Measurements from ENCODE around the gene RAD51. TPM values are rescaled to one million over a fixed set of nuclear protein-coding genes. Genes with fewer than 3 reads are reported as not detected.

The RAD51 gene
- total and polyA plus RNA-seq, 9 of the 15 experiments (the other 6 are each of a cell fraction or from before 2014, with no cell fraction given) = 16.0 to 63.8 (median 34.6) TPM

- TF ChIP-seq NFXL1 (CRISPR knock-in tag; IDR thresholded peaks at IDR 0.05) (no peak), ZNF584 (CRISPR knock-in tag; IDR thresholded peaks at IDR 0.05; ENCODE audit: low read depth) (no peak), UBTF (IDR thresholded peaks at IDR 0.05; ENCODE audit: borderline replicate concordance in 1 of 2, low read depth in 2 of 2, low read length in 2 of 2) (no peak; a peak in 1 of 4 replicates), TAF9B (IDR thresholded peaks at IDR 0.05; ENCODE audit: partially characterized antibody) (peak; percentile 79), ID3 (CRISPR knock-in tag; IDR thresholded peaks at IDR 0.05) (no peak), ID3 (tag; IDR thresholded peaks at IDR 0.05) (0 out of 2 replicates have a peak, but pooled peaks have one; percentile 67), C11orf30 (IDR thresholded peaks at IDR 0.05; ENCODE audit: low read depth) (no peak), MCM5 (IDR thresholded peaks at IDR 0.05; ENCODE audit: low read depth) (no peak), ZNF395 (CRISPR knock-in tag; IDR thresholded peaks at IDR 0.05) (peak; percentile 72; the same call in 1 of the 2 replicates), TBP (optimal IDR thresholded peaks at IDR 0.05; ENCODE audit: low read depth, low read length) (peak; percentile 50), ZBTB12 (CRISPR knock-in tag; IDR thresholded peaks at IDR 0.05) (peak; percentile 43; the same call in 1 of the 2 replicates), TEAD4 (IDR thresholded peaks at IDR 0.05; ENCODE audit: low read length) (no peak), TEAD4 (CRISPR knock-in tag; IDR thresholded peaks at IDR 0.05; ENCODE audit: borderline replicate concordance) (no peak), SAFB (IDR thresholded peaks at IDR 0.05; ENCODE audit: borderline replicate concordance, low read depth, low read length) (no peak), CBX1 (IDR thresholded peaks at IDR 0.05; ENCODE audit: low read depth) (peak; percentile 21), ARID2 (IDR thresholded peaks at IDR 0.05) (no peak), HINFP (tag; conservative IDR thresholded peaks at IDR 0.05; ENCODE audit: low read depth) (peak; percentile 90), MYC (IDR thresholded peaks at IDR 0.05; ENCODE audit: low read depth, low read length) (peak; percentile 61; the same call in 1 of the 2 replicates), MYC (CRISPR knock-in tag; IDR thresholded peaks at IDR 0.05; ENCODE audit: borderline replicate concordance, low read depth) (no peak), ZNF717 (CRISPR knock-in tag; IDR thresholded peaks at IDR 0.05) (no peak), RBM34 (IDR thresholded peaks at IDR 0.05; ENCODE audit: borderline replicate concordance, insufficient read depth, low read length) (peak; percentile 56; the same call in 1 of the 2 replicates)
Measured at GRCh38 chr15:40694688-40695468, at the start of gene RAD51 (continued).
